DND-41 (cell line): Measurements from ENCODE around the gene LUZP1.

Source experiments
- EZH2 ChIP-seq: IDR thresholded peaks from 3 replicates; pipeline ENCODE4 v1.6.1; 2012; ENCODE audit warnings: borderline replicate concordance, low read depth, mild to moderate bottlenecking, moderate library complexity, low read length, inconsistent platforms; ENCODE audit not compliant: severe bottlenecking
- TF ChIP-seq, protein P1 (sequence below): IDR thresholded peaks from 2 replicates; pipeline ENCODE4 v1.5.1; 2012; ENCODE audit warnings: borderline replicate concordance, low read length, moderate library complexity, mild to moderate bottlenecking; ENCODE audit not compliant: poor library complexity, severe bottlenecking; ENCODE audit errors: extremely low read depth

DNA sequence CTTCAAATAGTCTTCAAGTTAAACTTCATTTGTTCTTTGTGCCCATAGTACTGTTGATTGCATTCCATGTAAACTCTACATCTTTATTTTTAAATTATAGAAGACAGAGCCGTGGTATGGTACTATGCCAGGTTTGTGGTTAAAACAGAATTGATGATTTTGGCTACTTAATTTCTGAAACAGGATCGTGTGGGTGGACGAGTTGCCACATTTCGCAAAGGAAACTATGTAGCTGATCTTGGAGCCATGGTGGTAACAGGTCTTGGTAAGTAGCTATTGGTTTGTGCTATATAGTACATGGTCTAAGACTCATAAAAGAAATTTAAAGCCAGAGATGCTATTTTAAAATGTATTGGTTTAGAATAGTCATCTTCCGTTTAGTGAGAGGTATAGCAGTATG lies 111.4 kb downstream of the LUZP1 start:
- TF ChIP-seq, protein P1, sequence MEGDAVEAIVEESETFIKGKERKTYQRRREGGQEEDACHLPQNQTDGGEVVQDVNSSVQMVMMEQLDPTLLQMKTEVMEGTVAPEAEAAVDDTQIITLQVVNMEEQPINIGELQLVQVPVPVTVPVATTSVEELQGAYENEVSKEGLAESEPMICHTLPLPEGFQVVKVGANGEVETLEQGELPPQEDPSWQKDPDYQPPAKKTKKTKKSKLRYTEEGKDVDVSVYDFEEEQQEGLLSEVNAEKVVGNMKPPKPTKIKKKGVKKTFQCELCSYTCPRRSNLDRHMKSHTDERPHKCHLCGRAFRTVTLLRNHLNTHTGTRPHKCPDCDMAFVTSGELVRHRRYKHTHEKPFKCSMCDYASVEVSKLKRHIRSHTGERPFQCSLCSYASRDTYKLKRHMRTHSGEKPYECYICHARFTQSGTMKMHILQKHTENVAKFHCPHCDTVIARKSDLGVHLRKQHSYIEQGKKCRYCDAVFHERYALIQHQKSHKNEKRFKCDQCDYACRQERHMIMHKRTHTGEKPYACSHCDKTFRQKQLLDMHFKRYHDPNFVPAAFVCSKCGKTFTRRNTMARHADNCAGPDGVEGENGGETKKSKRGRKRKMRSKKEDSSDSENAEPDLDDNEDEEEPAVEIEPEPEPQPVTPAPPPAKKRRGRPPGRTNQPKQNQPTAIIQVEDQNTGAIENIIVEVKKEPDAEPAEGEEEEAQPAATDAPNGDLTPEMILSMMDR: no peak
- TF ChIP-seq EZH2: no peak
